Measurements from ENCODE around the gene TRAF1. TPM values are rescaled to one million over a fixed set of nuclear protein-coding genes. Genes with fewer than 3 reads are reported as not detected.

Gene TRAF1
- total RNA-seq, 1 experiment from 2014 or later = 1.7 TPM

DNA sequence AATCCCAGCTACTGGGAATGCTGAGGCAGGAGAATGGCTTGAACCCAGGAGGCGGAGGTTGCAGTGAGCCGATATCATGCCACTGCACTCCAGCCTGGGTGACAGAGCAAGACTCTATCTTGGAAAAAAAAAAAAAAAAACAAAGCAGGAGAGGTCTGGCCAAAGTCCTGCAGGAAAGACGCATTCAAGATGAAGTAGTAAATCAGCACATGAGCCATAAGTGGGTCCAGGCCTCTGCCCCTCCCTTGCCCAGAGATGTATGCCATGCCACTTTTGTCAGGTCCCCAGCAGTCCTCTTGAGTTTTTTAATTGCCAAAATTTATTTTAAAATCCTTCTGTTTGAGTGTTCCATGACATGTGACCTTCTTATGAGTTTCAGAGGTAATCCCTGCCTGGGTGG lies 41.1 kb downstream of the TRAF1 start:
- ChIA-PET POLR2A (no interaction called here), CTCF (no interaction called here)
- intact Hi-C loops (cut with micrococcal nuclease) = no loop called here

More for the DNA sequence above, 41.1 kb downstream of the TRAF1 start:
- no peaks in the 10 kb centered on the region for H3K9me3 ChIP-seq (ENCODE audit: control insufficient read depth in 1 of 2, insufficient read depth in 1 of 2, low read depth in 1 of 2, low read length in 2 of 2)
- H3K27me3 ChIP-seq (ENCODE audit: insufficient read depth, low read length) = no peaks in the 10 kb centered on the region
- H3K4me1 ChIP-seq (ENCODE audit: control insufficient read depth in 1 of 2, insufficient read depth in 2 of 2, low read length in 2 of 2) = peaks cover 11 to 27% of the 10 kb centered on the region in 2 experiments; a peak in 3 of 4 replicates
- no peaks in the 10 kb centered on the region for H3K9me2 ChIP-seq (ENCODE audit: insufficient read depth)
- RAD21 ChIA-PET (ENCODE audit: low non-redundant PET in 1 of 2, low total read pairs in 2 of 2, uncharacterized antibody in 2 of 2, unreplicated experiment in 2 of 2) = no interaction called here
- H3K4me2 ChIP-seq (ENCODE audit: low read length) = no peak overlapping the region
- TF ChIP-seq FOSL1 (IDR thresholded peaks at IDR 0.05; ENCODE audit: low read depth) = no peak
- TF ChIP-seq, protein P1, sequence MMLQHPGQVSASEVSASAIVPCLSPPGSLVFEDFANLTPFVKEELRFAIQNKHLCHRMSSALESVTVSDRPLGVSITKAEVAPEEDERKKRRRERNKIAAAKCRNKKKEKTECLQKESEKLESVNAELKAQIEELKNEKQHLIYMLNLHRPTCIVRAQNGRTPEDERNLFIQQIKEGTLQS (IDR thresholded peaks at IDR 0.05) = no peak
- TF ChIP-seq, protein P2, sequence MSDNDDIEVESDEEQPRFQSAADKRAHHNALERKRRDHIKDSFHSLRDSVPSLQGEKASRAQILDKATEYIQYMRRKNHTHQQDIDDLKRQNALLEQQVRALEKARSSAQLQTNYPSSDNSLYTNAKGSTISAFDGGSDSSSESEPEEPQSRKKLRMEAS (IDR thresholded peaks at IDR 0.05) = no peak
- no peak for TF ChIP-seq ZBTB33 (IDR thresholded peaks at IDR 0.05; ENCODE audit: extremely low read depth, insufficient replicate concordance, low read length)
- no peak for TF ChIP-seq ELF1 (IDR thresholded peaks at IDR 0.05; ENCODE audit: borderline replicate concordance, low read depth)
- TF ChIP-seq JUND (IDR thresholded peaks at IDR 0.05) = no peak
- no peak for TF ChIP-seq POLR2AphosphoS5 (IDR thresholded peaks at IDR 0.05; ENCODE audit: low read depth, low read length)
- TF ChIP-seq YY1 (IDR thresholded peaks at IDR 0.05; ENCODE audit: extremely low read depth, insufficient replicate concordance, low read depth, low read length) = no peak
- no TSS peak for BruUV-seq (replicated peaks)
- no peaks in the 10 kb centered on the region for H3K36me3 ChIP-seq (ENCODE audit: control insufficient read depth in 1 of 2, insufficient read depth in 2 of 2, low read length in 2 of 2)
- ATAC-seq (no peak), DNase-seq (ENCODE audit: low read depth, low spot score) (no peak)
- H3K27ac ChIP-seq (ENCODE audit: low read depth, low read length) = no peak overlapping the region
- no peak overlapping the region for H3K9ac ChIP-seq (ENCODE audit: low read length)
- no peak overlapping the region for H2AFZ ChIP-seq (ENCODE audit: low read depth, low read length, poor library complexity, severe bottlenecking)
- H3K4me3 ChIP-seq (replicated peaks in 1 of 2; ENCODE audit: low read depth in 1 of 2, low read length in 2 of 2) = no peak overlapping the region
- no peaks in the 10 kb centered on the region for H3K79me2 ChIP-seq (ENCODE audit: insufficient read depth, low read length)
- no peaks in the 10 kb centered on the region for H4K20me1 ChIP-seq (ENCODE audit: insufficient read depth)
